ENCODE measurements around the gene UQCRFS1.

Gene UQCRFS1

DNA sequence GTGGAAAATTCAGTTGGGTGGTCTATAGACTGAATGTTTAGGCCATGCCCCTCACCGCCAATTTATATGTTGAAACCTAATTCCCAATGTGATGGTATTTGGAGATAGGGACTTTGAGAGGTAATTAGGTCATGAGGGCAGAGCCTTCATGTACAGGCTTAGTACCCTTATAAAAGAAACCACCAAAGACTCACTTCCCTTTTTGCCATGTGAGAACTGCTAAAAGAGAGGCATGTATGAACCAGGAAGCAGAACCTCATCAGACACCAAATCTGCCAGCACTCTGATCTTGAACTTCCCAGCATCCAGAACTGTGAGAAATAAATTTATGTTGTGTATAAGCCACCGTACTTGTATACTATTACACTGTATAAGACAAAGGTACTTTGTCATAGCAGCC lies 40.6 kb downstream of the UQCRFS1 start:
- Histone ChIP-seq H3K4me2 (peak overlapping the region; percentile 31; the same call in 1 of the 2 replicates), H3K79me2 (ENCODE audit: insufficient read depth, low read depth) (no peaks in the 10 kb centered on the region), H3K36me3 (ENCODE audit: insufficient read depth) (no peaks in the 10 kb centered on the region), H3K4me3 (IDR thresholded peaks at IDR 0.05; ENCODE audit: insufficient read depth, low read depth, low read length) (no peak overlapping the region), H2AFZ (ENCODE audit: low read depth) (no peak overlapping the region), H3K9ac (no peak overlapping the region), H4K20me1 (ENCODE audit: insufficient read depth) (no peaks in the 10 kb centered on the region), H3K27ac (no peak overlapping the region), H3K27me3 (ENCODE audit: insufficient read depth, low read depth) (no peaks in the 10 kb centered on the region), H3K4me1 (ENCODE audit: low read depth, poor library complexity, severe bottlenecking) (peaks cover 22% of the 10 kb centered on the region)
- TF ChIP-seq, protein P1, sequence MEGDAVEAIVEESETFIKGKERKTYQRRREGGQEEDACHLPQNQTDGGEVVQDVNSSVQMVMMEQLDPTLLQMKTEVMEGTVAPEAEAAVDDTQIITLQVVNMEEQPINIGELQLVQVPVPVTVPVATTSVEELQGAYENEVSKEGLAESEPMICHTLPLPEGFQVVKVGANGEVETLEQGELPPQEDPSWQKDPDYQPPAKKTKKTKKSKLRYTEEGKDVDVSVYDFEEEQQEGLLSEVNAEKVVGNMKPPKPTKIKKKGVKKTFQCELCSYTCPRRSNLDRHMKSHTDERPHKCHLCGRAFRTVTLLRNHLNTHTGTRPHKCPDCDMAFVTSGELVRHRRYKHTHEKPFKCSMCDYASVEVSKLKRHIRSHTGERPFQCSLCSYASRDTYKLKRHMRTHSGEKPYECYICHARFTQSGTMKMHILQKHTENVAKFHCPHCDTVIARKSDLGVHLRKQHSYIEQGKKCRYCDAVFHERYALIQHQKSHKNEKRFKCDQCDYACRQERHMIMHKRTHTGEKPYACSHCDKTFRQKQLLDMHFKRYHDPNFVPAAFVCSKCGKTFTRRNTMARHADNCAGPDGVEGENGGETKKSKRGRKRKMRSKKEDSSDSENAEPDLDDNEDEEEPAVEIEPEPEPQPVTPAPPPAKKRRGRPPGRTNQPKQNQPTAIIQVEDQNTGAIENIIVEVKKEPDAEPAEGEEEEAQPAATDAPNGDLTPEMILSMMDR (conservative IDR thresholded peaks at IDR 0.05; ENCODE audit: low read depth, low read length) = no peak

- Histone ChIP-seq H3K4me1 (ENCODE audit: low read depth, poor library complexity, severe bottlenecking) (peaks cover 22% of the 10 kb centered on the region), H3K36me3 (ENCODE audit: insufficient read depth) (no peaks in the 10 kb centered on the region), H3K4me3 (IDR thresholded peaks at IDR 0.05; ENCODE audit: insufficient read depth, low read depth, low read length) (no peak overlapping the region), H3K9ac (no peak overlapping the region), H3K79me2 (ENCODE audit: insufficient read depth, low read depth) (no peaks in the 10 kb centered on the region), H4K20me1 (ENCODE audit: insufficient read depth) (no peaks in the 10 kb centered on the region), H3K27ac (no peak overlapping the region), H2AFZ (ENCODE audit: low read depth) (no peak overlapping the region), H3K4me2 (peak overlapping the region; percentile 31), H3K27me3 (ENCODE audit: insufficient read depth, low read depth) (no peaks in the 10 kb centered on the region)
- TF ChIP-seq, protein P1 (conservative IDR thresholded peaks at IDR 0.05; ENCODE audit: low read depth, low read length) = no peak
These were observed 41.4 kb downstream of the UQCRFS1 start for GRCh38 chr19:29171525-29171924.

GRCh38 chr19:29170554-29170953 lies 42.4 kb downstream of the UQCRFS1 start:
- H3K4me3 ChIP-seq (IDR thresholded peaks at IDR 0.05; ENCODE audit: insufficient read depth, low read depth, low read length) = no peak overlapping the region
- peaks cover 22% of the 10 kb centered on the region for H3K4me1 ChIP-seq (ENCODE audit: low read depth, poor library complexity, severe bottlenecking)
- no peak overlapping the region for H3K9ac ChIP-seq
- H3K79me2 ChIP-seq (ENCODE audit: insufficient read depth, low read depth) = no peaks in the 10 kb centered on the region
- no peaks in the 10 kb centered on the region for H3K36me3 ChIP-seq (ENCODE audit: insufficient read depth)
- H3K4me2 ChIP-seq = peak overlapping the region; percentile 31
- TF ChIP-seq, protein P1 (conservative IDR thresholded peaks at IDR 0.05; ENCODE audit: low read depth, low read length) = no peak
- no peaks in the 10 kb centered on the region for H3K27me3 ChIP-seq (ENCODE audit: insufficient read depth, low read depth)
- no peak overlapping the region for H3K27ac ChIP-seq
- H2AFZ ChIP-seq (ENCODE audit: low read depth) = no peak overlapping the region
- H4K20me1 ChIP-seq (ENCODE audit: insufficient read depth) = no peaks in the 10 kb centered on the region

DNA sequence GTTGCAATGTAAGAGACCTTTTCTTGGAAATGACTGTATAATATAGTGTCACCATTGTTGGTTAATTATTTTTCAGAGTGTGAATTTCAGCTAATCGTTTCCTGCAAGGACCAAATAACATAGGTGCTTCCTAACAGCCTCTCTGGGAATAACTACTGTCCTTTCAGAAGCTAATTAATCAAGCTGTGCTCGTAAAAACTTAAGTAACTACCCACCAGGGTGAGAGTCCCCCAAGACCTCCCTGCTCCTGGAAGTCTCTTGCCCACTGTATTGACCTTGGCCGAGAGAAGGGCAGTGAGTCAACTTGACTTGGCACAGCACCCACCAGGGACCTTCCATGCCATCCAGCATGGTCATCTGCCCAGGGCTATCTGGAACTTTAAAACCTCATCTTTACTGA lies 50.3 kb downstream of the UQCRFS1 start:
- TF ChIP-seq, protein P1 (conservative IDR thresholded peaks at IDR 0.05; ENCODE audit: low read depth, low read length) = no peak
- no peak overlapping the region for H3K4me2 ChIP-seq
- H3K27me3 ChIP-seq (ENCODE audit: insufficient read depth, low read depth) = no peaks in the 10 kb centered on the region
- no peak overlapping the region for H3K4me3 ChIP-seq (IDR thresholded peaks at IDR 0.05; ENCODE audit: insufficient read depth, low read depth, low read length)
- no peak overlapping the region for H3K27ac ChIP-seq
- H3K9ac ChIP-seq = no peak overlapping the region
- no peaks in the 10 kb centered on the region for H3K36me3 ChIP-seq (ENCODE audit: insufficient read depth)
- no peaks in the 10 kb centered on the region for H3K79me2 ChIP-seq (ENCODE audit: insufficient read depth, low read depth)
- no peak overlapping the region for H2AFZ ChIP-seq (ENCODE audit: low read depth)
- no peaks in the 10 kb centered on the region for H4K20me1 ChIP-seq (ENCODE audit: insufficient read depth)
- H3K4me1 ChIP-seq (ENCODE audit: low read depth, poor library complexity, severe bottlenecking) = no peaks in the 10 kb centered on the region

Data from KMS-11 (cell line).